ENCODE measurements around the gene TLE4. TPM values are rescaled to one million over a fixed set of nuclear protein-coding genes. Genes with fewer than 3 reads are reported as not detected.
"Not testable (repeated sequence)": the region's sequence is repeated elsewhere in the genome, so short reads cannot be mapped to it uniquely, and the experiment has no call there.

TLE4 gene
- polyA plus RNA-seq, 2 of the 4 experiments (the other 2 are of a cell fraction): 14.3 to 23.1 TPM

- WGBS (ENCODE audit: missing lambda C conversion rate): 83% methylated on average over 2 of the region's 2 CpGs
These were observed 65.6 kb downstream of the TLE4 start for GRCh38 chr9:79637177-79637925.

GRCh38 chr9:79638806-79639205, 67.0 kb downstream of the TLE4 start:
- Histone ChIP-seq H3K27ac (no peak overlapping the region), H3K4me2 (no peak overlapping the region), H3K9me3 (no peaks in the 10 kb centered on the region), H3K4me3 (no peak overlapping the region), H3K4me1 (no peaks in the 10 kb centered on the region)
- POLR2A ChIA-PET: no interaction called here
- CTCF ChIA-PET: interaction anchor here (1.2 kb wide), 1 partner anchor 18 kb away, joined by 3 read pairs; no protein-coding TSS in a partner anchor
- FAIRE-seq (no peak), ATAC-seq (no peak), DNase-seq (ENCODE audit: low read depth in 1 of 2, low spot score in 1 of 2) (no peak)
- 71% methylated on average over 2 of the region's 2 CpGs for WGBS (ENCODE audit: missing lambda C conversion rate)
- TF ChIP-seq HOXB13 (CRISPR knock-in tag; IDR thresholded peaks at IDR 0.05; ENCODE audit: low read depth): no peak
- no peak for TF ChIP-seq CHD2 (IDR thresholded peaks at IDR 0.05; ENCODE audit: low read length, partially characterized antibody)
- no peak for TF ChIP-seq TP53 (CRISPR knock-in tag; IDR thresholded peaks at IDR 0.05)
- no peak for TF ChIP-seq HES2 (IDR thresholded peaks at IDR 0.05)
- no peak for TF ChIP-seq NR3C1 (IDR thresholded peaks at IDR 0.05)
- TF ChIP-seq HDAC2 (IDR thresholded peaks at IDR 0.05): no peak

More at GRCh38 chr9:79637177-79637925, 65.6 kb downstream of the TLE4 start:
- TF ChIP-seq PBX3 (IDR thresholded peaks at IDR 0.05): no peak
- ATAC-seq: no peak
- no peaks in the 10 kb centered on the region for H3K4me1 ChIP-seq
- no peak overlapping the region for H3K4me2 ChIP-seq
- H3K9me3 ChIP-seq: no peaks in the 10 kb centered on the region
- H3K4me3 ChIP-seq: no peak overlapping the region
- no peak for DNase-seq (ENCODE audit: low read depth in 1 of 2, low spot score in 1 of 2)
- no peak for FAIRE-seq
- ChIA-PET CTCF (no interaction called here), POLR2A (no interaction called here)
- H3K27ac ChIP-seq: no peak overlapping the region

- ChIA-PET CTCF (interaction anchor here (1.2 kb wide), 1 partner anchor 17 kb away, joined by 3 read pairs; no protein-coding TSS in a partner anchor), POLR2A (no interaction called here)
- H3K4me2 ChIP-seq: no peak overlapping the region
- DNase-seq (ENCODE audit: low read depth in 1 of 2, low spot score in 1 of 2) (no peak), FAIRE-seq (no peak), ATAC-seq (no peak)
- H3K4me3 ChIP-seq: no peak overlapping the region
- no peak for TF ChIP-seq FOXS1 (CRISPR knock-in tag; IDR thresholded peaks at IDR 0.05)
- TF ChIP-seq FOSB (CRISPR knock-in tag; IDR thresholded peaks at IDR 0.05): no peak
- TF ChIP-seq SMC3 (IDR thresholded peaks at IDR 0.05): no peak
- TF ChIP-seq JUN (IDR thresholded peaks at IDR 0.05): no peak
- H3K27ac ChIP-seq: no peak overlapping the region
- H3K4me1 ChIP-seq: no peaks in the 10 kb centered on the region
- WGBS (ENCODE audit: missing lambda C conversion rate): 89% methylated on average over 1 of the region's 1 CpG
- no peaks in the 10 kb centered on the region for H3K9me3 ChIP-seq
These were observed 67.6 kb downstream of the TLE4 start for GRCh38 chr9:79639354-79639753.

GRCh38 chr9:79640067-79640466, 68.3 kb downstream of the TLE4 start:
- 79% methylated on average over 3 of the region's 3 CpGs for WGBS (ENCODE audit: missing lambda C conversion rate)
- H3K9me3 ChIP-seq; H3K4me2 ChIP-seq; ATAC-seq; H3K4me3 ChIP-seq; DNase-seq (ENCODE audit: low read depth in 1 of 2, low spot score in 1 of 2); POLR2A ChIA-PET; FAIRE-seq; H3K4me1 ChIP-seq; H3K27ac ChIP-seq: not testable (repeated sequence)
- CTCF ChIA-PET: interaction anchor here (1.2 kb wide), 1 partner anchor 16 kb away, joined by 3 read pairs; no protein-coding TSS in a partner anchor

GRCh38 chr9:79641070-79641469, 69.3 kb downstream of the TLE4 start:
- DNase-seq (ENCODE audit: low read depth in 1 of 2, low spot score in 1 of 2) (no peak), FAIRE-seq (no peak), ATAC-seq (no peak)
- Histone ChIP-seq H3K9me3 (no peaks in the 10 kb centered on the region), H3K4me2 (no peak overlapping the region), H3K4me3 (no peak overlapping the region), H3K27ac (no peak overlapping the region), H3K4me1 (no peaks in the 10 kb centered on the region)
- TF ChIP-seq CHD2 (IDR thresholded peaks at IDR 0.05; ENCODE audit: low read length, partially characterized antibody) (no peak), FOXS1 (CRISPR knock-in tag; IDR thresholded peaks at IDR 0.05) (no peak), KDM5A (IDR thresholded peaks at IDR 0.05) (no peak)
- ChIA-PET POLR2A (no interaction called here), CTCF (no interaction called here)
- WGBS (ENCODE audit: missing lambda C conversion rate): 58% methylated on average over 1 of the region's 1 CpG

Measured in A549 (cell line).